Renal cortex interstitium (tissue), 11 donors: ENCODE data around the gene MT1A. TPM values are rescaled to one million over a fixed set of nuclear protein-coding genes. Genes with fewer than 3 reads are reported as not detected.

Experiments
- DNase-seq, 11 donors: peaks; one replicate each; pipeline ENCODE4 v3.0.0-alpha.2; 2013; ENCODE audit warnings: low read depth in 9 of 11, low spot score in 4 of 11; ENCODE audit errors: extremely low read depth in 1 of 11
- polyA plus RNA-seq, 3 donors: library from polyadenylated mRNA; unstranded; fragments of 120-200 nt; gene quantifications; one replicate each; pipeline ENCODE4 v1.2.1, GENCODE V29; 2013; ENCODE audit not compliant: insufficient read length in 3 of 3

The MT1A gene
- polyA plus RNA-seq, 3 donors: not detected

GRCh38 chr16:56688762-56689161 is 50.3 kb downstream of the MT1A start:
- DNase-seq: no peak

GRCh38 chr16:56689171-56689570 is 50.7 kb downstream of the MT1A start:
- DNase-seq: no peak

Other genes starting within 250 kb of the MT1A start
- gene AMFR, start 213.1 kb upstream of the MT1A start, polyA plus RNA-seq: 100 to 1,000 TPM; 141 to 145 (median 144) TPM
- gene NUDT21, start 187.3 kb upstream of the MT1A start, polyA plus RNA-seq: 100 to 1,000 TPM; 125 to 152 (median 135) TPM
- 10 to 100 TPM; 38.9 to 40.9 (median 39.6) TPM for gene OGFOD1, start 187.1 kb upstream of the MT1A start, polyA plus RNA-seq
- gene BBS2, start 118.6 kb upstream of the MT1A start, polyA plus RNA-seq: 100 to 1,000 TPM in 1 of 3 donors, 10 to 100 TPM in 2; 68.1 to 116 (median 92.6) TPM
- not detected for gene MT4, start 73.6 kb upstream of the MT1A start, polyA plus RNA-seq
- 1 to 10 TPM in 1 of 3 donors, under 1 TPM in 2; 0.84 to 1.3 (median 0.85) TPM for gene MT3, start 49.1 kb upstream of the MT1A start, polyA plus RNA-seq
- gene MT2A, start 30.1 kb upstream of the MT1A start, polyA plus RNA-seq: 10 to 100 TPM; 14.5 to 29.8 (median 25.6) TPM
- 10 to 100 TPM; 16.0 to 23.9 (median 17.3) TPM for gene MT1E, start 12.9 kb upstream of the MT1A start, polyA plus RNA-seq
- under 1 TPM in 1 of 3 donors, not detected in 2; 0.20 TPM for gene MT1M, start 6.0 kb upstream of the MT1A start, polyA plus RNA-seq
- not detected for gene MT1B, start 13.2 kb downstream of the MT1A start, polyA plus RNA-seq
- gene MT1F, start 19.3 kb downstream of the MT1A start, polyA plus RNA-seq: 10 to 100 TPM; 48.4 to 77.2 (median 58.2) TPM
- 10 to 100 TPM; 31.1 to 90.7 (median 45.7) TPM for gene MT1G, start 29.4 kb downstream of the MT1A start, polyA plus RNA-seq
- gene MT1H, start 31.1 kb downstream of the MT1A start, polyA plus RNA-seq: 10 to 100 TPM in 2 of 3 donors, 1 to 10 TPM in 1; 4.5 to 25.2 (median 12.1) TPM
- gene MT1X, start 43.8 kb downstream of the MT1A start, polyA plus RNA-seq: 10 to 100 TPM; 24.8 to 30.2 (median 27.0) TPM
- gene NUP93, start 91.5 kb downstream of the MT1A start, polyA plus RNA-seq: 100 to 1,000 TPM in 1 of 3 donors, 10 to 100 TPM in 2; 82.7 to 106 (median 89.4) TPM
- gene SLC12A3, start 226.5 kb downstream of the MT1A start, polyA plus RNA-seq: 10 to 100 TPM; 16.5 to 49.8 (median 20.8) TPM